Natural killer cell (primary cell): ENCODE data around the gene REL. TPM values are rescaled to one million over a fixed set of nuclear protein-coding genes. Genes with fewer than 3 reads are reported as not detected.
A peak's percentile ranks its signal among the peaks of the same experiment; 100 is the strongest.

Source experiments
- ATAC-seq, 3 donors: fragments of 150-1000 bp in 2 of 3; fragments of 200-7000 bp in 1 of 3; cut with Tn5 transposase; 1 replicate in 1 of 3; 2 replicates in 2 of 3; pipeline ENCODE4 v1.10.0; 2021; ENCODE audit warnings: mild to moderate bottlenecking in 2 of 3, moderate library complexity in 2 of 3
- DNase-seq, 2 donors: peaks; one replicate each; pipeline versions ENCODE4 v3.0.0 to v3.0.0-alpha.2; 2013 to 2021; ENCODE audit warnings: mixed read lengths in 1 of 2
- H3K27ac ChIP-seq: one replicate; pipeline ENCODE4 v1.5.1; 2013; ENCODE audit warnings: mild to moderate bottlenecking, low read length
- H3K27me3 ChIP-seq: one replicate; pipeline ENCODE4 v1.6.1; 2013; ENCODE audit warnings: low read length; ENCODE audit not compliant: control insufficient read depth, insufficient read depth
- H3K36me3 ChIP-seq: one replicate; pipeline ENCODE4 v1.6.1; 2013; ENCODE audit warnings: low read length; ENCODE audit not compliant: control insufficient read depth, insufficient read depth
- H3K4me1 ChIP-seq: one replicate; pipeline ENCODE4 v1.6.1; 2013; ENCODE audit warnings: low read length; ENCODE audit not compliant: control insufficient read depth, insufficient read depth
- H3K4me3 ChIP-seq: one replicate; pipeline ENCODE4 v1.5.1; 2013; ENCODE audit warnings: low read length
- H3K9me3 ChIP-seq: one replicate; pipeline ENCODE4 v1.6.1; 2013; ENCODE audit warnings: low read length; ENCODE audit not compliant: control insufficient read depth, insufficient read depth
- H3K27ac Mint-ChIP-seq, 2 donors: one replicate each; pipeline ENCODE4 v1.8.0; 2022; ENCODE audit warnings: mild to moderate bottlenecking in 2 of 2, mixed read lengths in 2 of 2, moderate library complexity in 1 of 2
- H3K27me3 Mint-ChIP-seq, 2 donors: one replicate each; pipeline ENCODE4 v1.8.0; 2022; ENCODE audit warnings: low read depth in 2 of 2, mixed read lengths in 2 of 2
- H3K36me3 Mint-ChIP-seq: one replicate; pipeline ENCODE4 v1.8.0; 2022; ENCODE audit warnings: mixed read lengths
- H3K4me1 Mint-ChIP-seq, 2 donors: one replicate each; pipeline ENCODE4 v1.8.0; 2022; ENCODE audit warnings: mixed read lengths in 2 of 2
- H3K4me3 Mint-ChIP-seq: one replicate; pipeline ENCODE4 v1.8.0; 2022; ENCODE audit warnings: mild to moderate bottlenecking, moderate library complexity, mixed read lengths
- H3K9me3 Mint-ChIP-seq, 2 donors: one replicate each; pipeline ENCODE4 v1.8.0; 2022; ENCODE audit warnings: mixed read lengths in 2 of 2
- WGBS: methylation state at CpG from one replicate; pipeline ENCODE4 v1.1.7; 2013; ENCODE audit warnings: missing lambda C conversion rate; ENCODE audit not compliant: insufficient coverage; 5-methylcytosine and 5-hydroxymethylcytosine counted together
- intact Hi-C: fragments of 100-400 bp; cut with micrococcal nuclease; formaldehyde crosslinking; loops from one replicate; pipeline ENCODE4 v1.14.2; 2022
- total RNA-seq, 4 donors: library from RNA; stranded (reverse); fragments of 120-200 nt in 1 of 4; gene quantifications; one replicate each; pipeline versions ENCODE4 v1.2.3 to v1.2.4, GENCODE V29; 2013 to 2022
- TF ChIP-seq, protein P1 (sequence below): fragments of 200-600 bp; IDR thresholded peaks from one replicate; pipeline ENCODE4 v1.8.0; 2022; ENCODE audit warnings: antibody characterized with exemption

The REL gene
- total RNA-seq, 3 donors from 2014 or later (not counting 1 experiment from before 2014, with no cell fraction given), result 128 to 197 (median 178) TPM

DNA sequence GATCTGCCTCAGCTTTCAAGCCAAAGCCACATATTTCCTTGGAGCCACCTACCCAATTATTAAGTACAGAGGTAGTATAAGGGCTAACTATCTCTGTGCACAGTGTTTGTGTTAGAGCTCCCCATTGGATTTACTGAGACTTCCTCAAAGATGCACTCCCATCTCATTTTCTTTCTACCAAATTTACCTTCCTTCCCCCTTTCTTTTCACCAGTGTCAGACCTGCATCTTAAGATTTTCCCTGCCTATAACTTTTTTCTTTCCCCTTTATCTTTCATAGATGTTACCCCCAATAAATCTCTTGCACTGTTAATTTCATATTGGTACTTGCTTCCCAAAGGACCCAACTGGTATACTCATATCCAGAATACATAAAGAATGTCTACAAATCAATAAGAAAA, 5.9 kb upstream of the REL start:
- Mint-ChIP-seq H3K36me3 (no peaks in the 10 kb centered on the region), H3K27ac (no peak overlapping the region)

DNA sequence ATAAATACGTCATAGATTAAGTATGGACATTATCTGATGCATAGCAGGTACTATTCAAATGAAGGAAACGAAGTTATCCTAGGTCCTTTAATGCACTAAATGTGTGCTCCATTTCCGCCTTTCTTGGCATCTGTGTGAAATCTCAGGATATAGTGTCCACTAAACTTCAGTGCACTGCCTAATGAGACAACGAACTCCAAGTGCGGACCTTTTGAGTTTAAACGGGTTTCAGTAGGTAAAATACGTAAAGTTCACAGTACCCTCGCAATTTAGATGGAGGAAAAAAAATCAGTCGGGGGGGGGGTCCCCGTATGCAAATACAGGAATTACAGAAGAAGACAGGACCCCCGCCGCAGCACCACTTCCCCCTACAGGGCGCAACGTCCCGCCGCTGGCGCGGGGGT, 729 bp upstream of the REL start:
- Mint-ChIP-seq H3K36me3 (no peaks in the 10 kb centered on the region), H3K4me1 (peaks cover 37 to 38% of the 10 kb centered on the region in 2 donors), H3K27me3 (no peaks in the 10 kb centered on the region), H3K9me3 (no peaks in the 10 kb centered on the region), H3K4me3 (peak overlapping the region; percentile 97), H3K27ac (peak overlapping the region; percentile 96 to 99)
- TF ChIP-seq, protein P1, sequence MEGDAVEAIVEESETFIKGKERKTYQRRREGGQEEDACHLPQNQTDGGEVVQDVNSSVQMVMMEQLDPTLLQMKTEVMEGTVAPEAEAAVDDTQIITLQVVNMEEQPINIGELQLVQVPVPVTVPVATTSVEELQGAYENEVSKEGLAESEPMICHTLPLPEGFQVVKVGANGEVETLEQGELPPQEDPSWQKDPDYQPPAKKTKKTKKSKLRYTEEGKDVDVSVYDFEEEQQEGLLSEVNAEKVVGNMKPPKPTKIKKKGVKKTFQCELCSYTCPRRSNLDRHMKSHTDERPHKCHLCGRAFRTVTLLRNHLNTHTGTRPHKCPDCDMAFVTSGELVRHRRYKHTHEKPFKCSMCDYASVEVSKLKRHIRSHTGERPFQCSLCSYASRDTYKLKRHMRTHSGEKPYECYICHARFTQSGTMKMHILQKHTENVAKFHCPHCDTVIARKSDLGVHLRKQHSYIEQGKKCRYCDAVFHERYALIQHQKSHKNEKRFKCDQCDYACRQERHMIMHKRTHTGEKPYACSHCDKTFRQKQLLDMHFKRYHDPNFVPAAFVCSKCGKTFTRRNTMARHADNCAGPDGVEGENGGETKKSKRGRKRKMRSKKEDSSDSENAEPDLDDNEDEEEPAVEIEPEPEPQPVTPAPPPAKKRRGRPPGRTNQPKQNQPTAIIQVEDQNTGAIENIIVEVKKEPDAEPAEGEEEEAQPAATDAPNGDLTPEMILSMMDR, result no peak
- peak overlapping the region; percentile 99 for H3K4me3 ChIP-seq
- DNase-seq (no peak), ATAC-seq (no peak)
- H3K9me3 ChIP-seq, result no peaks in the 10 kb centered on the region
- H3K4me1 ChIP-seq, result peaks cover 6% of the 10 kb centered on the region
- H3K27ac ChIP-seq, result peak overlapping the region; percentile 100
- WGBS, result 2% methylated on average over 13 of the region's 18 CpGs
- intact Hi-C loops, result loop anchor here (1.0 to 5.0 kb wide), 5 partner anchors 61 to 296 kb away; no protein-coding TSS in a partner anchor
- no peaks in the 10 kb centered on the region for H3K27me3 ChIP-seq
- no peaks in the 10 kb centered on the region for H3K36me3 ChIP-seq

More for the DNA sequence above, 5.9 kb upstream of the REL start:
- H3K4me1 Mint-ChIP-seq, result peaks cover 5 to 8% of the 10 kb centered on the region in 2 donors
- DNase-seq (no peak), ATAC-seq (no peak)
- intact Hi-C loops, result no loop called here
- no peak overlapping the region for H3K4me3 Mint-ChIP-seq
- no peaks in the 10 kb centered on the region for H3K9me3 ChIP-seq
- H3K27ac ChIP-seq, result no peak overlapping the region
- no peaks in the 10 kb centered on the region for H3K9me3 Mint-ChIP-seq
- H3K36me3 ChIP-seq, result no peaks in the 10 kb centered on the region
- H3K4me3 ChIP-seq, result no peak overlapping the region
- H3K27me3 ChIP-seq, result no peaks in the 10 kb centered on the region
- no peaks in the 10 kb centered on the region for H3K27me3 Mint-ChIP-seq
- peaks cover 4% of the 10 kb centered on the region for H3K4me1 ChIP-seq
- TF ChIP-seq, protein P1, result no peak

DNA sequence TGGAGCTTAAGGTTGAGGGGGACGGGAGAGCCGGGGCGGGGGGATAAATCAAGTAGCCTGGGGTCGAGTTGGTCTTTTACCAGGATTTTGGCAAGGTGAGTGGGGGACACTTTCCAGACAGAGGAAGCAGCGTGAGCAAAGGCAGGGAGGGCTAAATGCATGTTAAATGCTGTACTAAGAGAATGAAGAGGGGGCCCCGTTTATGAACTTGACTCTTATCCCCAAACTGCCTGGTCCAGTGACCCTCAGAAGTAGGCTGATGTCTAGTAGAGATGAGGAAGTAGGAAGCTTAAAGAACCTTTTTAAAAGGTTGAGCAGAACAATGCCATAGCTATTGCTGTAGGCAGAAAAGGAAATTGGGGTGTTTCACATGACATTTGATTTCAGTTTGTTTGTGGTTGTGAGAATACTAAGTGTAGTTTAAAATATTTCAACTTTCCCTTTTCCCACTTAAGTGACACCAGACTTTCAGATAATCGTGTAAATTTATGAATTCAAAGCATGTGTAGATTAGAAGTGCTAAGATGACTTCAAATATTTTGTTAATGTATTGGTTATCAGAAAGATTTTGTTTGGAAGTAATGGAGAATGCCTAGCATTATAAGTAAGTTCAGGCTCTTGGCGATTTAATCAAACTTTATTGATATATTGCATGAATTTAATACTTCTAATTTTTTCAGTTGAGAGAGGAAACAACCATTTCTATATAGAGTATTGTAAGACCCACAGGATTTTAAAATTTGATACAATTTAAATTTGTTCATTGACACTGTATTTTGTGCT, 1.8 kb downstream of the REL start:
- Mint-ChIP-seq H3K4me1 (peaks cover 54 to 55% of the 10 kb centered on the region in 2 donors), H3K9me3 (no peaks in the 10 kb centered on the region), H3K4me3 (peak overlapping the region; percentile 96), H3K27me3 (no peaks in the 10 kb centered on the region), H3K27ac (peak overlapping the region; percentile 96 to 99), H3K36me3 (no peaks in the 10 kb centered on the region)
- Histone ChIP-seq H3K36me3 (no peaks in the 10 kb centered on the region), H3K27ac (peak overlapping the region; percentile 100), H3K4me1 (peaks cover 10% of the 10 kb centered on the region), H3K9me3 (no peaks in the 10 kb centered on the region), H3K4me3 (peak overlapping the region; percentile 93), H3K27me3 (no peaks in the 10 kb centered on the region)
- intact Hi-C loops, result loop anchor here (5.0 kb wide), 1 partner anchor 86 kb away; no protein-coding TSS in a partner anchor
- ATAC-seq, result peak; percentile 4 to 19 (median 6)
- DNase-seq, result peak; percentile 27 to 64
- 0% methylated on average over 3 of the region's 8 CpGs for WGBS
- TF ChIP-seq, protein P1, result no peak
